ENCODE measurements around the gene RBM47.
"Not testable (repeated sequence)": the region's sequence is repeated elsewhere in the genome, so short reads cannot be mapped to it uniquely, and the experiment has no call there.

RBM47 gene

GRCh38 chr4:40525752-40526598 is 103.7 kb downstream of the RBM47 start:
- Histone ChIP-seq H3K27ac (no peak overlapping the region), H3K36me3 (replicated peaks) (no peaks in the 10 kb centered on the region), H3K27me3 (replicated peaks) (no peaks in the 10 kb centered on the region), H3K4me3 (ENCODE audit: low read depth, low read length) (no peak overlapping the region)
- in situ Hi-C loops (cut with HindIII; ENCODE audit: low pct_ligation_motif_present, low sequenced_read_pairs), result no loop called here
- TF ChIP-seq, protein P1, sequence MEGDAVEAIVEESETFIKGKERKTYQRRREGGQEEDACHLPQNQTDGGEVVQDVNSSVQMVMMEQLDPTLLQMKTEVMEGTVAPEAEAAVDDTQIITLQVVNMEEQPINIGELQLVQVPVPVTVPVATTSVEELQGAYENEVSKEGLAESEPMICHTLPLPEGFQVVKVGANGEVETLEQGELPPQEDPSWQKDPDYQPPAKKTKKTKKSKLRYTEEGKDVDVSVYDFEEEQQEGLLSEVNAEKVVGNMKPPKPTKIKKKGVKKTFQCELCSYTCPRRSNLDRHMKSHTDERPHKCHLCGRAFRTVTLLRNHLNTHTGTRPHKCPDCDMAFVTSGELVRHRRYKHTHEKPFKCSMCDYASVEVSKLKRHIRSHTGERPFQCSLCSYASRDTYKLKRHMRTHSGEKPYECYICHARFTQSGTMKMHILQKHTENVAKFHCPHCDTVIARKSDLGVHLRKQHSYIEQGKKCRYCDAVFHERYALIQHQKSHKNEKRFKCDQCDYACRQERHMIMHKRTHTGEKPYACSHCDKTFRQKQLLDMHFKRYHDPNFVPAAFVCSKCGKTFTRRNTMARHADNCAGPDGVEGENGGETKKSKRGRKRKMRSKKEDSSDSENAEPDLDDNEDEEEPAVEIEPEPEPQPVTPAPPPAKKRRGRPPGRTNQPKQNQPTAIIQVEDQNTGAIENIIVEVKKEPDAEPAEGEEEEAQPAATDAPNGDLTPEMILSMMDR (IDR thresholded peaks at IDR 0.05; ENCODE audit: low read depth, low read length, missing control alignments), result no peak
- peak; percentile 57 for DNase-seq

GRCh38 chr4:40524366-40525041 is 105.2 kb downstream of the RBM47 start:
- Histone ChIP-seq H3K36me3 (replicated peaks) (no peaks in the 10 kb centered on the region), H3K4me3 (ENCODE audit: low read depth, low read length) (no peak overlapping the region), H3K27me3 (replicated peaks) (no peaks in the 10 kb centered on the region), H3K27ac (no peak overlapping the region)
- in situ Hi-C loops (cut with HindIII; ENCODE audit: low pct_ligation_motif_present, low sequenced_read_pairs), result no loop called here
- no peak for DNase-seq
- TF ChIP-seq, protein P1 (IDR thresholded peaks at IDR 0.05; ENCODE audit: low read depth, low read length, missing control alignments), result no peak

DNA sequence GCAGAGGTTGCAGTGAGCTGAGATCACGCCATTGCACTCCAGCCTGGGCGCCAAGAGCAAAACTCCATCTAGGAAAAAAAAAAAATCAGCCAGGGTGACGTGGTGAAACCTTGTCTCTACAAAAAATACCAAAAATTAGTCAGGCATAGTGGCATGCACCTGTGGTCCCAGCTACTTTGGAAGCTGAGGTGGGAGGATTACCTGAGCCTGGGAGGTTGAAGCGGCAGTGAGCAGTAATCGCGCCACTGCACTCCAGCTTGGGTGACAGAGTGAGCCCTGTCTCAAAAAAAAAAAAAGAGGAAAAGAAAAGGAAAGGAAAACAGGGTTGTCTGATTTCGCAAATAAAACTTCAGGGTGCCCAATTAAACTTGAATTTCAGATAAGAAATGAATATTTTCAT is 106.1 kb downstream of the RBM47 start:
- TF ChIP-seq, protein P1 (IDR thresholded peaks at IDR 0.05; ENCODE audit: low read depth, low read length, missing control alignments), result no peak
- no peaks in the 10 kb centered on the region for H3K27me3 ChIP-seq (replicated peaks)
- DNase-seq, result no peak
- no peak overlapping the region for H3K4me3 ChIP-seq (ENCODE audit: low read depth, low read length)
- no peak overlapping the region for H3K27ac ChIP-seq
- H3K36me3 ChIP-seq (replicated peaks), result no peaks in the 10 kb centered on the region
- in situ Hi-C loops (cut with HindIII; ENCODE audit: low pct_ligation_motif_present, low sequenced_read_pairs), result no loop called here

DNA sequence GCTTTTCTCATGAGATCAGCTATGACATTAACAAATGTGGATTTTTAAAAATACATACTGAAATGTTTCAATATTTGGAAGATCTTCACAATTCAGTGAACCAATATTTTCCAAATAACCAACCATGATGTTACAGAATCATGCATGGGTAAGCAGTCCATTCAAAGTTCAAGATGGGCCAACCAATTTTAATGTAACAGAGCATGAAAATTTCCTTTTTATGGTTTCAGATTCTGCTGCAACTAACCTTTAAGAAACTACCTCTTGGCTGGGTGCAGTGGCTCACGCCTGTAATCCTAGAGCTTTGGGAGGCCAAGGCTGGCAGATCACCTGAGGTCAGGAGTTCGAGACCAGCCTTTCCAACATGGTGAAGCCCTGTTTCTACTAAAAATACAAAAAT is 107.7 kb downstream of the RBM47 start:
- TF ChIP-seq, protein P1 (IDR thresholded peaks at IDR 0.05; ENCODE audit: low read depth, low read length, missing control alignments), result no peak
- in situ Hi-C loops (cut with HindIII; ENCODE audit: low pct_ligation_motif_present, low sequenced_read_pairs), result no loop called here
- Histone ChIP-seq H3K36me3 (replicated peaks) (no peaks in the 10 kb centered on the region), H3K27ac (no peak overlapping the region), H3K4me3 (ENCODE audit: low read depth, low read length) (no peak overlapping the region), H3K27me3 (replicated peaks) (no peaks in the 10 kb centered on the region)
- no peak for DNase-seq

GRCh38 chr4:40520533-40520932 is 109.1 kb downstream of the RBM47 start:
- Histone ChIP-seq H3K36me3 (replicated peaks) (no peaks in the 10 kb centered on the region), H3K27ac (no peak overlapping the region), H3K4me3 (ENCODE audit: low read depth, low read length) (no peak overlapping the region), H3K27me3 (replicated peaks) (no peaks in the 10 kb centered on the region)
- in situ Hi-C loops (cut with HindIII; ENCODE audit: low pct_ligation_motif_present, low sequenced_read_pairs), result no loop called here
- TF ChIP-seq, protein P1 (IDR thresholded peaks at IDR 0.05; ENCODE audit: low read depth, low read length, missing control alignments), result no peak
- no peak for DNase-seq

GRCh38 chr4:40517081-40517480 is 112.6 kb downstream of the RBM47 start:
- H3K27ac ChIP-seq; in situ Hi-C loops (cut with HindIII; ENCODE audit: low pct_ligation_motif_present, low sequenced_read_pairs); H3K4me3 ChIP-seq (ENCODE audit: low read depth, low read length); H3K27me3 ChIP-seq (replicated peaks); H3K36me3 ChIP-seq (replicated peaks); DNase-seq: not testable (repeated sequence)
